ENCODE data around the gene GOLPH3. TPM values are rescaled to one million over a fixed set of nuclear protein-coding genes. Genes with fewer than 3 reads are reported as not detected.

Gene GOLPH3
- total RNA-seq, 2 donors from 2014 or later: 60.6 to 63.7 TPM

DNA sequence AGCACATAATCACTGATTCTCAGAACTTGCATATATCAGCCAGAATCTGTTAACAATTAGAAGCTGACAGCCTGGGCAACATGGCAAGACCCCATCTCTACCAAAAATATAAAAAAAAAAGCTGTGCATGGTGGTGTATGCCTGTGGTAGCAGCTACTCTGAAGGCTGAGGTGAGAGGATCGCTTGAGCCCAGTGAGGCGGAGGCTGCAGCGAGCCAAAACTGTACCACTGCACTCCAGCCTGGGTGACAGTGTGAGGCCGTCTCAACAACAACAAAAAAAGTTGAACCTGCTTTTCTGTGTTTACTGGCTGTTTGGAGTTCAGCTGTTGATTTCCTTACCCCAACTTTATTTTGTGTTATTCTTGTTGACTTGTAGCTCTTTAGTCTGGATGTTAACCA is 66.8 kb downstream of the GOLPH3 start:
- Histone ChIP-seq H3K9me3 (no peaks in the 10 kb centered on the region), H3K36me3 (peaks cover 76% of the 10 kb centered on the region), H3K27me3 (no peaks in the 10 kb centered on the region), H3K27ac (no peak overlapping the region), H3K4me1 (no peaks in the 10 kb centered on the region), H3K4me3 (no peak overlapping the region)
- DNase-seq (ENCODE audit: low spot score): no peak
- TF ChIP-seq CTCF (IDR thresholded peaks at IDR 0.05): no peak

DNA sequence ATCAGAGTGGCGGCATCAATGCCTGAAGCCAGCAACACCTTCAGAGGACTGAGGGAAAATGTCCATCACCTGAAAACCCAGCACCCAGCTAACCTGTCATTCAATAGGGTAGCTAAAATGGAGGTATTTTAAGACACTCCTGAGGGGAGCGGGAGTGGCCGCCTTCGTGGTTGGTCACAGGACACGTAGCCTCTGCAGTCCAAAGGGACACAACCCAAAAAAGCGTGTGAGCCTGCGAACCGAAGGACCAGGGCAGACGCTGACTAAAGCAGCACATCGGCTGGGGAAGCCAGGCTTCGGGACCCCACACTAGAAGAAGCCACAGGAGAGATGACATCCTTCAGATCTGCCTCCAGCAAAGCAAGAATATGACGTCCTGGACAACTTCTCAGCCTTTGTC is 70.6 kb downstream of the GOLPH3 start:
- DNase-seq (ENCODE audit: low spot score): no peak
- H3K4me1 ChIP-seq: peaks cover 0 to 20% of the 10 kb centered on the region in 2 donors
- H3K27ac ChIP-seq: no peak overlapping the region
- no peaks in the 10 kb centered on the region for H3K27me3 ChIP-seq
- no peak overlapping the region for H3K4me3 ChIP-seq
- H3K36me3 ChIP-seq: peaks cover 75% of the 10 kb centered on the region
- no peak for TF ChIP-seq CTCF (IDR thresholded peaks at IDR 0.05)
- no peaks in the 10 kb centered on the region for H3K9me3 ChIP-seq

DNA sequence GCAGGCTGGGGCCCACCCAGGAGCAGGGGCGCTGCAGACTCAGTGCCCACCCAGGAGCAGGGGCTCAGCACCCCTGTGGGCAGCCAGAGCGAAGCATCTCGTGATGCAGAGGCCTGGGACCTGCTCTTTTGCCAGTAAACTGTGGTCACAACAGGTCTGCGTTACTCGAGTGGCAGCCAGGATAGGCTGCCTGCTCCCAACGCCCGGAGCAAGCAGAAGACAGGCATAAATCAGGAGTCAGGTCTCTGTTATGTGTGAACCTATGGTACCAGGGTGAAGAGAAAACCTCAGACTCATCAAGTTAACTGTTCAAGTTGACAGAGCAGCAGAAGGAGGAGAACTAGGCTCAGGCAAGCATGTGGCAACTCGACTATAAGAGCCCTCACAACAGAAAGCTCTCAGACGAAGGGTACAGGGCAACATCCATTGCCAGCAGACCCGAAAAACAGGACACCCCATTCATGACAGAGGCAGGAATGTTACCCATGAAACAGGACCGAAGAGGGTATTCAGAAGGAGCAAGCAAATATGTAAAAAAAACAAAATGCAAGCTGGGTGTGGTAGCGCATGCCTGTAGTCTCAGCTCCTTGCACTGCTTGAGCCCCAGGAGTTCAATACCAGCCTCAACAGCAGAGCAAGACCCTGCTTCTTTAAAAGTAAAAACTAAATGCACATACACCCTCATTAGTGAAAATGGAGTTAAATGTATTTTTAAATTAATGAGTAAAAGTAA is 71.7 kb downstream of the GOLPH3 start:
- Histone ChIP-seq H3K4me1 (peaks cover 0 to 20% of the 10 kb centered on the region in 2 donors), H3K36me3 (peaks cover 77% of the 10 kb centered on the region), H3K4me3 (no peak overlapping the region), H3K9me3 (no peaks in the 10 kb centered on the region), H3K27ac (no peak overlapping the region), H3K27me3 (no peaks in the 10 kb centered on the region)
- no peak for DNase-seq (ENCODE audit: low spot score)
- TF ChIP-seq CTCF (IDR thresholded peaks at IDR 0.05): no peak

DNA sequence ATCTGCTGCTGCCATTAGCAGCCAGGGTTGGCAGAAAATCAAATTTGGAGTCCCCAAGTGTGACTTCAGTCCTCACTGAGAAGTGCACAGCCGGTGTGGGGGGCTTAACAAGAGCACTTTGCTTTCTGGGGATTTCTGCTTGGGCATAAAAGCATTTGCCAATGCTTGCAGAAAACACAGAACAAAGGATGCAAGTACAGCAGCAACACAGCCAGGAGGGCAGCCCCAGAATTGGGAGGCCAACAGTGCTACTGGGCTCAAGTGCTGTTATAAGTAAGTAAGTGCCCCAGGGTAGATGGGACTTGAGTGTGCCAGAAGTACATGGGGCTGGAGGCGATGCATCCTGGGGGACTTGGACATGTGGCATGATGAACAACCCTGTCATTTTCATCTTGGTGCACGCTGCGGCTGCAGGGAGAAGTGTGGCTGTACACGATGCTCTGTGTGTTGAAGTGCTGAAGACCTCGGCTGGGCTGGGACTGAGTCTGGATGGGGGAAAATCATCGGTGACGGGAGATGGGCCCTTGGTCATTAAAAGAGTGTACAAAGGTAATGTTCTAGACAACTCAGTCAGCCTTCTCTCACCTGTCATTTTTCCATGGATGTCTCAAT is 73.3 kb downstream of the GOLPH3 start:
- H3K4me3 ChIP-seq: no peak overlapping the region
- no peaks in the 10 kb centered on the region for H3K27me3 ChIP-seq
- no peak for DNase-seq (ENCODE audit: low spot score)
- H3K9me3 ChIP-seq: no peaks in the 10 kb centered on the region
- H3K27ac ChIP-seq: no peak overlapping the region
- H3K36me3 ChIP-seq: peaks cover 75% of the 10 kb centered on the region
- no peak for TF ChIP-seq CTCF (IDR thresholded peaks at IDR 0.05)
- peaks cover 0 to 20% of the 10 kb centered on the region in 2 donors for H3K4me1 ChIP-seq

DNA sequence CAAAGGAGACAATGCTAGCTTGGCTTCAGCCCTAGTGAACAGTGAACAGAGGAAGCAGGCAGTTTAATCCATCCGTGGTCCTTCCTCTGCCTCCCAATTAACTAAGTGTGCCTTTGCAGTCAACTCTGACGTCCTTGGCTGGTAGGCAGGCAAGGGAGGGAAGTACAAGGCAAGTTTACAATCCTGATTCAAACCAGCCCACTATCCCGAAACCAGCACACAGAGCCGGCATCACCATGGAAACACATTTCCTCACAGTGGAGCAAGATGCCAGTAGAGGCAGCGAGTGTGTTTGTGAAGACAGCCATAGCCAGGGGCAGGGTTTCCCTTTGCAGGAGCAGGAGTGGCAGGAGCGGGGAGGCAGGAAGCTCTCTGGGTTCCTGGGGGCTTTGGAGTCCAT is 73.9 kb downstream of the GOLPH3 start:
- H3K36me3 ChIP-seq: peaks cover 70% of the 10 kb centered on the region
- no peak for DNase-seq (ENCODE audit: low spot score)
- no peaks in the 10 kb centered on the region for H3K9me3 ChIP-seq
- no peaks in the 10 kb centered on the region for H3K27me3 ChIP-seq
- no peak overlapping the region for H3K27ac ChIP-seq
- H3K4me3 ChIP-seq: no peak overlapping the region
- no peak for TF ChIP-seq CTCF (IDR thresholded peaks at IDR 0.05)
- peaks cover 0 to 23% of the 10 kb centered on the region in 2 donors for H3K4me1 ChIP-seq
